ENCODE measurements around the gene SEZ6.

DNA sequence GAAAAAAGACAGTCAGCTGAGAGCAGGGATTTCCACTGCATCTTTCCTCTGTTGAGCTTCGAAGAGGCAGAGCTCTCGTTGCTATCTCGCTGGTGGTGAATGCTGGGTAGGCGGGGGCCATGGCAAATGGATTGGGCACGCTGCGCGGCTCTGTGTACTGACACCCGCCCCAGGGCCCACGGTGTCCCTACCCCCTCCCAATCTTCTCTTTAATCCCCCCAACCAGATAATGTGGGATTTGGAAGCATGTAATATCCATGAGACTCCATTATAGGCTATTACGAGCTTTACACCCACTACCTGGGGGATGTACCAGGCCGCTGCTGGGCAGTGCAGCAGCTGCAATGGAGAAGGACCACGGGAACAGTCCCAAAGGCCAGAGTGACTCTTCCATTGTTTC, 45.4 kb upstream of the SEZ6 start:
- TF ChIP-seq, protein P1, sequence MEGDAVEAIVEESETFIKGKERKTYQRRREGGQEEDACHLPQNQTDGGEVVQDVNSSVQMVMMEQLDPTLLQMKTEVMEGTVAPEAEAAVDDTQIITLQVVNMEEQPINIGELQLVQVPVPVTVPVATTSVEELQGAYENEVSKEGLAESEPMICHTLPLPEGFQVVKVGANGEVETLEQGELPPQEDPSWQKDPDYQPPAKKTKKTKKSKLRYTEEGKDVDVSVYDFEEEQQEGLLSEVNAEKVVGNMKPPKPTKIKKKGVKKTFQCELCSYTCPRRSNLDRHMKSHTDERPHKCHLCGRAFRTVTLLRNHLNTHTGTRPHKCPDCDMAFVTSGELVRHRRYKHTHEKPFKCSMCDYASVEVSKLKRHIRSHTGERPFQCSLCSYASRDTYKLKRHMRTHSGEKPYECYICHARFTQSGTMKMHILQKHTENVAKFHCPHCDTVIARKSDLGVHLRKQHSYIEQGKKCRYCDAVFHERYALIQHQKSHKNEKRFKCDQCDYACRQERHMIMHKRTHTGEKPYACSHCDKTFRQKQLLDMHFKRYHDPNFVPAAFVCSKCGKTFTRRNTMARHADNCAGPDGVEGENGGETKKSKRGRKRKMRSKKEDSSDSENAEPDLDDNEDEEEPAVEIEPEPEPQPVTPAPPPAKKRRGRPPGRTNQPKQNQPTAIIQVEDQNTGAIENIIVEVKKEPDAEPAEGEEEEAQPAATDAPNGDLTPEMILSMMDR (IDR thresholded peaks at IDR 0.05; ENCODE audit: insufficient read depth, low read depth, low read length), result no peak
- TF ChIP-seq EZH2 (IDR thresholded peaks at IDR 0.05; ENCODE audit: insufficient read depth, low read length), result no peak
